ENCODE results near the gene P2RY8.

P2RY8 gene

GRCh38 chrX:1462110-1462509 is 74.9 kb downstream of the P2RY8 start:
- Histone ChIP-seq H3K27ac (no peak overlapping the region), H3K4me3 (ENCODE audit: low read depth in 1 of 2, low read length in 1 of 2) (no peak overlapping the region), H3K27me3 (no peaks in the 10 kb centered on the region), H3K36me3 (peaks cover 34% of the 10 kb centered on the region), H3K4me1 (ENCODE audit: control insufficient read depth in 1 of 2, insufficient read depth in 1 of 2, low read depth in 1 of 2, low read length in 1 of 2) (peaks cover 10 to 11% of the 10 kb centered on the region in 2 experiments), H3K9me3 (no peaks in the 10 kb centered on the region)
- TF ChIP-seq CTCF (IDR thresholded peaks at IDR 0.05), result no peak

- H3K9me3 ChIP-seq, result no peaks in the 10 kb centered on the region
- H3K4me3 ChIP-seq (ENCODE audit: low read depth in 1 of 2, low read length in 1 of 2), result no peak overlapping the region
- H3K4me1 ChIP-seq (ENCODE audit: control insufficient read depth in 1 of 2, insufficient read depth in 1 of 2, low read depth in 1 of 2, low read length in 1 of 2), result peaks cover 9 to 29% of the 10 kb centered on the region in 2 experiments
- H3K27ac ChIP-seq, result no peak overlapping the region
- H3K36me3 ChIP-seq, result no peaks in the 10 kb centered on the region
- H3K27me3 ChIP-seq, result no peaks in the 10 kb centered on the region
- TF ChIP-seq CTCF (IDR thresholded peaks at IDR 0.05), result no peak
Measured at GRCh38 chrX:1455948-1456280, 81.1 kb downstream of the P2RY8 start.

GRCh38 chrX:1453951-1454785 is 82.8 kb downstream of the P2RY8 start:
- H3K4me1 ChIP-seq (ENCODE audit: control insufficient read depth in 1 of 2, insufficient read depth in 1 of 2, low read depth in 1 of 2, low read length in 1 of 2), result peaks cover 9 to 30% of the 10 kb centered on the region in 2 experiments
- peak overlapping the region; percentile 94 for H3K27ac ChIP-seq

GRCh38 chrX:1453395-1453783 is 83.6 kb downstream of the P2RY8 start:
- Histone ChIP-seq H3K4me1 (ENCODE audit: control insufficient read depth in 1 of 2, insufficient read depth in 1 of 2, low read depth in 1 of 2, low read length in 1 of 2) (peaks cover 9 to 30% of the 10 kb centered on the region in 2 experiments), H3K27ac (peak overlapping the region; percentile 94), H3K4me3 (ENCODE audit: low read depth in 1 of 2, low read length in 1 of 2) (peak overlapping the region; percentile 84 to 94), H3K27me3 (no peaks in the 10 kb centered on the region), H3K9me3 (peaks cover 3% of the 10 kb centered on the region), H3K36me3 (no peaks in the 10 kb centered on the region)
- no peak for TF ChIP-seq CTCF (IDR thresholded peaks at IDR 0.05)

More at GRCh38 chrX:1453951-1454785, 82.8 kb downstream of the P2RY8 start:
- H3K9me3 ChIP-seq, result no peaks in the 10 kb centered on the region
- H3K4me3 ChIP-seq (ENCODE audit: low read depth in 1 of 2, low read length in 1 of 2), result peak overlapping the region; percentile 60 to 94
- H3K36me3 ChIP-seq, result no peaks in the 10 kb centered on the region
- H3K27me3 ChIP-seq, result no peaks in the 10 kb centered on the region
- peak; percentile 99 for TF ChIP-seq CTCF (IDR thresholded peaks at IDR 0.05)

GRCh38 chrX:1452516-1453394 is 84.2 kb downstream of the P2RY8 start, which contains the start of gene ASMTL:
TSS of gene ASMTL (minus strand) at chrX:1452909. CDS start at chrX:1452840, 69 bp downstream.
- H3K36me3 ChIP-seq, result no peaks in the 10 kb centered on the region
- peak; percentile 55 for TF ChIP-seq CTCF (IDR thresholded peaks at IDR 0.05)
- peak within 1 kb of the TSS; percentile 84 to 94 for H3K4me3 ChIP-seq (ENCODE audit: low read depth in 1 of 2, low read length in 1 of 2)
- H3K27me3 ChIP-seq, result no peaks in the 10 kb centered on the region
- peaks cover 9 to 30% of the 10 kb centered on the region in 2 experiments for H3K4me1 ChIP-seq (ENCODE audit: control insufficient read depth in 1 of 2, insufficient read depth in 1 of 2, low read depth in 1 of 2, low read length in 1 of 2)
- peaks cover 3% of the 10 kb centered on the region for H3K9me3 ChIP-seq
- H3K27ac ChIP-seq, result peak within 1 kb of the TSS; percentile 94

Data from neutrophil (primary cell).